ENCODE data around the gene SPRR3.

The SPRR3 gene, protein sequence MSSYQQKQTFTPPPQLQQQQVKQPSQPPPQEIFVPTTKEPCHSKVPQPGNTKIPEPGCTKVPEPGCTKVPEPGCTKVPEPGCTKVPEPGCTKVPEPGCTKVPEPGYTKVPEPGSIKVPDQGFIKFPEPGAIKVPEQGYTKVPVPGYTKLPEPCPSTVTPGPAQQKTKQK

GRCh38 chr1:153001382-153001781, at the start of gene SPRR3:
SPRR3 (plus strand) TSS chr1:153001749; CDS start chr1:153003021, 1,272 bp downstream.
- DNase-seq: no peak

DNA sequence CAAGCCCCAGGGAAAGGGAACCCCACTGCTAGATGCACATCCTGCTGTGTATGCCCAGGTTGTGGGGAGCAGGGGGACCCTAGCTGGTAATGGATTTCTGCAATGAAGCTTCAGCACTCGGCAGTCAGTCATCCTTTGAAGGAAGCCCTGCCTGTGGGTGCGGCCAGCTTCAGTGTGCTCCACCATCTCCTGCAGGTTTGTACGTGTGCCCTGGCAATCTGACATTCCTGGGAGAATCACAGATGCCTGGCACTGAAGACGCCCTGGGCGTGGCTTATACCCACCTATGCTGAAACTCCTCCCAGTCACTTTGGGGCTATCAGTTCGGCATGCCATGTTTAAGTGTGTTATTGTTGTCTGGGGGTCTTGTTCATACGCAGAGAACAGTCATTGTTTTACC, 47.8 kb upstream of the SPRR3 start:
- DNase-seq: no peak

- DNase-seq: no peak
Measured at GRCh38 chr1:152954436-152954835, 47.1 kb upstream of the SPRR3 start.

GRCh38 chr1:152957561-152957960, 44.0 kb upstream of the SPRR3 start:
- no peak for DNase-seq

DNA sequence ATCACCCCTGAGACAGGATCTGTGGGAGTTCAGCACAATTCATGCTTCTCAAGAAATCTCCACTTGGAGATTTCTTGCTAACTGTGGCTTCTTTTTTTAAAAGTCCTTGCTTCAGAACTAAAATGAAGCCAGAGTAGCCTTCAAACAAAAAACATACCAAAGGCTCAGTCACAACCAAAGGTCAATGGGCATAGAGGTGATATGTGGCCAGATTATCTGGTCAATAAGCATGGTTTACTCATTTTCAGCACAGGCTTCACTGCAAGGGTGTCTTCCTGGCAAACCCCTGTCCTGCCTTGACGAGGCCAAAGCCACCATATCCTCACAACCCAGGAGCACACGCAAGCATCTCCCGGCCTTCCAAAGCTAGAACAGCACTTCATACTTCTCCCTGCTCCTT, 42.3 kb upstream of the SPRR3 start:
- no peak for DNase-seq

DNA sequence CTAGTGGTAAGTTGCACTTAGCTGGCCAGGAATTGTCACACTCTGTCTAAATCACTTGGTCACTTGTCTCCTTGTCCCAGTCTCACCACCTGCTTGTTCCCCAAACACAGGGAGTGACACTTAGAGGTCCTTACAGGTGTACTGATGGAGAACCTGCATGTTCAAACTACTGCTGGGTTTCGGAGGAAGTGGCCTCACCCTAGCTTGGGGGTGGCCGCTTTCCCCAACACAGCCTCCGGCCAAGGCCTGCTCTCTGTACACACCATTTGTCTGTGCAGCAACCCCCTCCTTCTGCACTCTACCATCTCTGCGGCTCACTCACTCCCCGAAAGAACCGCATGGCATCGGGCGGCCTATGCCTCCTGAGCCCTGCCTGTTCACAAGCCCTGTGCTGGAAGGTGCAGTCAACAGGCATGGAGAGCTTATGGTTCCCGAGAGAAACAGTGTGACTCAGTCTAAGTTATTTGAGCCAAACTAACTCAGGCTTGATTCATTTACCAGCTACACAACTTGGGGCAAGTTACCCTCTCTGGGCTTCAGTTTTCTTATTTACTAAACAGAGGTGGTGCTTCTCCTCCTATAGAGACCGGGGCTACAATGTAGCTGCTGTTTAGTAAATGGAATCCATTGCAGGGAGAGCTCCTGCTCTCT, 41.6 kb upstream of the SPRR3 start:
- no peak for DNase-seq

- no peak for DNase-seq
Measured at GRCh38 chr1:152960452-152961044, 41.0 kb upstream of the SPRR3 start.

- no peak for DNase-seq
Measured at GRCh38 chr1:152961226-152961891, 40.2 kb upstream of the SPRR3 start.

- no peak for DNase-seq
Measured at GRCh38 chr1:152962876-152963415, 38.6 kb upstream of the SPRR3 start.

- DNase-seq: no peak
Measured at GRCh38 chr1:152964536-152964935, 37.0 kb upstream of the SPRR3 start.

GRCh38 chr1:152965853-152966252, 35.7 kb upstream of the SPRR3 start:
- DNase-seq: no peak

DNA sequence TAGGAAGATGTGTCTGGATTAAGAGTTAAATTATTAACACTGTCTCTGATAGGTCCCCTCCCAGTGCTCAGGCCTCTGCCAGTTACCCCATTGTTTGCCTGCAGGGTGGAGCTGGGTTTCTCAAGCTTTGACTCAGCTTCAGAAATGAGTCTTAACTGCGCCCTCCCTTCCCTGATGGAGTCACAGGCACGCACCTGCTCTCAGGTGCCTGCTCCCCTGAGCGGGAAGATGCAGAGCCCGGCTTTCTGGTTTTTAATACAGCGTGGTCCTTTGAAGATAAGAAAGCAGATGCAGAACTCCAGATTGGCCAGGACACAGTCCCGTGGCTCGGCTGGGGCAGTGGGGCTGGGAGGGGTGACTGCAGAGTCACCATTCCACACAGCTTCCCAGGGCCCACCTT, 34.3 kb upstream of the SPRR3 start:
- DNase-seq: no peak

DNA sequence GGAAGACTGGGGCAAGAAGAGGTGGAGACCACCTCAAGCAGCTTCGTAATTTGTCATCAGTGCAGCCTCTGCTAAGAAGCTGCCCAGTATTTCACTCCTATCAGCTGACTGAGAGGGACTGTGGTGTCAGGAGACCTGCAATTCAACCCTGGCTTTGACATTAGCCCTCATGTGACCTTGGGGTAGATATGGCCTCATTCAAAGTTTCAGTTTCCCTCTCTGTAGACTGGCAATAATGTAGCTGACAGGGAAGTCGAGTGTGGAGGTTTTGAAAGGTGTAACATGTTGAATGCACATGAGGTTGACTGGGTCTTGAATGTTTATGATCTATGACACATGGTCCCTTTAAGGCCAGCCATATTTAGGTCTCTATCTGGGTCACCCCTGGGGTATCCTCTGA, 33.3 kb upstream of the SPRR3 start:
- DNase-seq: no peak

DNA sequence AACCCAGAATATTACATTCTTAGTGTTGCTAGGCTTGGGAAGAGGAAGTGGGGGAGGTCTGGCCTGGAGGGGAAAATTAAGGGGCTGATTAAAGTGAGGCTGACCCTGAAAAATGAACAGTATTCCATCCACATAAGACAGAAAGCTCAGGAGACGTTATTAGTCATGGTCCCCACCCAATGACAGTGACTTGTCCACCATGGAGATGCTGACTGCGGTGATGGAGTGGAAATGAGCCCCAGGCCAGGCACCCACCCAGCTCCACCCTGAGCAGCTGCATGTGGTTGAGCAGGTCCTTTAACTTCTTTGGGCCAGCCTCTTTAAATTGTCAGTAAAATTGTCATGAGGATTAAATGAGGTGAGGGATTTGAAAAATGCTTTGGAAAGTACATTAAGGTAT, 32.5 kb upstream of the SPRR3 start:
- DNase-seq: no peak

- no peak for DNase-seq
Measured at GRCh38 chr1:152970495-152970894, 31.1 kb upstream of the SPRR3 start, which contains the start of gene SPRR4. SPRR4 (plus strand) TSS chr1:152970648; CDS start chr1:152971891, 1,243 bp downstream.

- no peak for DNase-seq
Measured at GRCh38 chr1:152972196-152972886, 29.2 kb upstream of the SPRR3 start.

- no peak for DNase-seq
Measured at GRCh38 chr1:152976688-152977087, 24.9 kb upstream of the SPRR3 start.

DNA sequence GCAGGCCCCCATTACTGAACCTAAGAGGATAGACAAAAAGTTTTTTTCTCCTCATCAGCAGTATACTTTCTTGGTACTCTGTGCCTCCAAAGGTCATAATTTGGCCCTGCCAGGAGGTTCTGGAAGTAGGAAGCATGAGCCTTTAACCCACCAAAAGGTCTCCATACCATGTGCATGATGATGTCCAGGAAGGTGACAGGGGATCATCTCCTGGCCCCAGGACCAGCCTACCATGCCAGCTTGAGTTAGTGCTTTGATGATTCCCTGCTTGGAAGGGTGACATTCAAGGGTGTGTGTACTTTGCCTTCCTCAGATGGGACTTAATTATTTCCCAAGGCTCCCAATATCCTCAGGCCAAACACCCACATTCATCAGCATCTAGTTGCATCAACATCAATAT, 23.9 kb upstream of the SPRR3 start:
- DNase-seq: no peak

DNA sequence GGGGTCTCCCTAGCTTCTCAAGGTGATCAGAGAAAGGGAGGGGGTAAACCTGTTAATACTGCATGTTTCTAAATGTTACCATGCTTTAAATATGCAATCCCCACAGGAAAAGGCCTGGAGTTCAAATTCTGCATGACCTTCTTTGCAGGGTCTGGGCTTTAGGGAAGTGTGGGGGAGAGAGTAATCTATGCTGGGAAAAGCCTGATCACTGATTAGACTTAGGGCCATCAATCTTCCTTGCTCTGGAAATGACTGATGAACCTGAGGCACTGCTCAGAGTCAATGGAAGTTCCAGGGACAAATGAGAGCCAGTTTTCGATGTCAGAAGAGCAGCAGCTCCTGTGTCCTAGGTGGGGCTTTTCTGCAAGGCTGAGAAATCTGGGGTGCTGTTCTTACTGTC, 20.9 kb upstream of the SPRR3 start:
- DNase-seq: no peak

DNA sequence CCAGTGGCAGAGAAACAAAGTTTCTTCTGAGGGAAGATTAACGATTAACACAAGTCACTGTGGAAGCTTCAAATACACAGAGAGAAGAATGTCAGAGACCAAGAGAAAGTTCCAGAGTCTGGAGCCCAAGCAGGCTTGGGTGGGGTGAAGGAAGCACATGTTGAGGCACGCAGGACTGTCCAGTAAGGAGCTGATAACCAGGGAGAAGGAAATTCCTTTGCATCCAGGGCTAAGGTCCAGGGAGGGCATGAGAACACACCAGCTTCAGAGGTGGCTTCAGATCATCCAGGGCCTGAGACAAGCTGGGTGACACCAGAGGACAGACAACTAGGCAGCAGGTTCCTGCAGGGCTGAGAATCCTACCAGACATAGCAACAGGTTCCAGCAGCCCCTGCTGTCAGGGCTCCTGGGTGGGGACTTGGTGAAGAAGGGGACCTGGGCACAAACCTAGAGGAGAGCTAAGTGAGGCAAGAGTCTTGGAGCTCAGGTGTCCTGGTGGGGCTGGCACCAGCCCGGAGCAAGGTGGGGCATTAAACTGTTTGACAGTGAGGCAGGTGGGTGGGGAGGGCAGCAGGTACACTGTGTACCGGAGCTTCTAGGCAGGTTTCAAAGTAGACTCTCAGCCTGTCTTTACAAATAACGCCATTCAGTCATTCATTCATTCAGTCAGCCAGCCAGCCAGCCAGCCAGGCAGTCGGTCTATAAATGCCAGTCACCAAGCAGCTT, 20.2 kb upstream of the SPRR3 start:
- DNase-seq: no peak

GRCh38 chr1:152982076-152982475, 19.5 kb upstream of the SPRR3 start:
- no peak for DNase-seq

GRCh38 chr1:152983234-152983633, 18.3 kb upstream of the SPRR3 start:
- no peak for DNase-seq
